Stimulated activated CD4-positive, alpha-beta T cell treated with anti-CD3 and anti-CD28 coated beads, Interleukin-12 subunit alpha, Interleukin-12 subunit beta, amount 100 ng/mL, for 48 hours (primary cell): Measurements from ENCODE around the gene AK5.
"Not testable (repeated sequence)": the region's sequence is repeated elsewhere in the genome, so short reads cannot be mapped to it uniquely, and the experiment has no call there.

Experiments used
- DNase-seq, 3 donors: peaks; one replicate each; pipeline ENCODE4 v3.0.0-alpha.2; 2020; ENCODE audit warnings: low read depth in 2 of 3, low spot score in 1 of 3

AK5 gene

DNA sequence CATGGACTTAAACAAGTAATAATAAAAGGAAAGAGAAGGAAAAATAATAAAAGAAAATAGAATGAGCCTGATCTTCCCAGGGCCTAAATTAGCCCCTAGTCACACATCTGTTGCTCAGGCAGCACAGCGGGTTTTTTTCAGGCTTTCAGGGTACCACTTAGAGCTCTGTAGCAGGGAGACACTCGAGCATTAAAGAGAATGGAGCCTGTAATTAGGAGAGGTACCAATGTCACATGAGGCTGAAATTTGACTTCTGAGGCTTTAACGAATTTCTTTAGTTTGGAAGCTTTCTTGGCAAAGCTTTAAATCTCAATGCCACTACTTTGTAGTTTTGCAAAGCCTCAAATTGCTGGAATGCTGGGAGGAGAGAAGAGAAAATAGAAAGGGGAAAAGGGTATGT lies 116.3 kb downstream of the AK5 start:
- DNase-seq, result no peak

DNA sequence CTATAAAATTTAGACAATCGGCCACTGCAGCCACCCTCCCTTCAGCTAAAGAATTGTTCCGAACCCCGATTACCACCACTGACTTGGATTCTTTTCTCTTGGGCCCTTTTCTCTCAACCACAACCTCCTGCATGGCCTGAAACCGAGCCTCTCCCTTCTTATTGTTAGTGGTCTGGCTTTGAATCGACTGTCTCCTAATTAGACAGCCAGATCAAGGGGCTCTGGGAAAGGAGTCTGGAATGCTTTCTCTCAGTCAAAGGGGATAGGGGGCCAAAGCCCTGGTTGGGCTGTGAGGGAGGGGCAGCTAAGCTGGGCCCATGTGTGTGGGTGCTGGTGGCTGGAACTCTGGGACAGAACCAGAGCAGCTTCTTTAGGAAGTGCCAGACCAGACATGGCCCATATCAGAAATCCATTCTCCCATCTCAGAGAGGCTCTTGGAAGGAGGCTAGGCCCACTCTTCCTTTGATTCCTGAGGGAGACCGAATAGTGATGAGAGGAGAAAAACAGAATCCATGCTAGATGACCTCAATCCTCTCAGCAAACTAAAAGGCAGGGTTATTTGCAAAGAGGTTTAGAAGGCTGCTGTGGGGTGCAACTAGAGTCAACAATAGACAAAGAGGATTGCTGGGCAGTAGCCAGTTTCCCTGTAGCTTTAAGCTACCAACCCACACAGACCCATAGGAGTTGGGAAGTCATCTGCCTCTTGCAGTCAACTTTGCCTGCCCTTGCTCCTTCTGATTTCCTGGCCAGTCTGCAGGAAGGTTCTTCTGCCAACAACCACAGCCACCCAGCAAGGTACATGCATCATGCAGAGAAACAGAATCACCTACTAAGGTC lies 117.6 kb downstream of the AK5 start:
- DNase-seq, result no peak

DNA sequence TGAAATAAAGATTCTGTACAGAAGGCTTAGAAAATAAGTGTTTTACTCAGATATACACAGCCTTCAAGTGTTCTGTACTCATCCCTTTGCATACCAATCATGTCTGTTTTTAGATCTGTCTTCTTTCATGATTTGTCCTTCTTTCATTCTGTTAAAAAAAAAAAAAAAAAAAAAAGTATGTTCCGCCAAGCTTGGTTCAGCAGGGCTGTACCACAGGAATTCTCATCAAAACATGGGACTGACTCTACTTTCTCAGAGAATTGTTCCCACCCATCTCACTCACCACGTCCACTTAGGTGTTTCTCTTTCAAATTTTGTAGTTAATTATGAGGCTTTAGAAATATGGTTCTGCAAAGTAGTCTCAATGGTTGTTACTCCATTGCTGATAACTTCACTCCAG lies 119.0 kb downstream of the AK5 start:
- no peak for DNase-seq

DNA sequence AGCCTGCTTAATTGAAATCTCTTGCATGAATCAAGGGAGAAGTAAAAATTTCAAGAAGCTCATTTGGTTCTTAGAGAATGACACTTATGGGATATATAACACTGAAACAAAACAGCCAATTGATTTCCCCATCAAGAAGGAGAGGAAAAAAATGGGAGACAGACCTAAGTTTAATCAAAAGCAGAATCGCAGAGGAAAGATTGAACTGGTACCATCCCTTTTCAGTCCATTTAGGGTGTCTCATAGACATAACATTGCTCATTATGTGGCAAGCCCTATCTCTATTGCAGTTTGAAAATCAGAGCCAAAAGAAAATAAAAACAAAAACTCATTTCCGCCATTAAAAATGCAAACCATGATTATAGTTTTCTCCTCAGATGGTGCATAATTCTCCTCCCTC lies 119.6 kb downstream of the AK5 start:
- DNase-seq, result no peak

DNA sequence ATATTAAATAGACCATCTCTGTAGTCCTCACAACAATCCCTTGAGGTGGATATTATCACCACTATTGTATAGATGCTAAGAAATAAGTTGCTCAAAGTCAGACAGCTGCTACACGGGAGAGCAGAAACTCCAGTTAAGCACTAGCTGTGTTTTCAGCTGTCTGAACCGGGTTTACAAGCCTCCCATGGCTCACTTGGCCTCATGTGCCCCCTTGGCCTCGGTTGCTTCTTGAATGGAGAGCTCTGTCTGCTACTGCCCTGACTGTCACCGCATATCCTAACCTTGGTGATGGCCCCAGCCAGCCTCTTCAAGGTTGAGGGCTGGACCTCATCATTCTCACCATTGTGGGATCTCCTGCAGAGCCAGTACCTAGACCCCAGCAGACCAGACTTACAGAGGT lies 123.4 kb downstream of the AK5 start:
- DNase-seq, result no peak

DNA sequence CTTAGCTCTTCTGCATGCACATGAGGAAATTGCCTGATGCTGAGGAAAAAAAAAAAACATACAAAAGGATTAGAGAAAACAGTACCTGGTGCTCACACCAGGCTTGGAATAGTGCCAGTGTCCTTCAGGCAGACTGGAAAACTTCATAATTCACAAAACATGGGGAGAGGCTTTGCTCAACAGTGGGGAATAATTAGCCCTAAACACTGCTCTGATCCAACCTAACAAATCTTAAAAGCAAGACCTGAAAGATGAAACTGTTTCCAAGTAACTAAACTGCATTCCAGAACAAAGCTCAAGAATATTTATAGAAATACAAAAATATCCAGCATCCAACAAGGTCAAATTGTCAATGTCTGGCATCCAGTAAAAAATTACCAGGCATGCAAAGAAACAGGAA lies 124.8 kb downstream of the AK5 start:
- DNase-seq, result no peak

DNA sequence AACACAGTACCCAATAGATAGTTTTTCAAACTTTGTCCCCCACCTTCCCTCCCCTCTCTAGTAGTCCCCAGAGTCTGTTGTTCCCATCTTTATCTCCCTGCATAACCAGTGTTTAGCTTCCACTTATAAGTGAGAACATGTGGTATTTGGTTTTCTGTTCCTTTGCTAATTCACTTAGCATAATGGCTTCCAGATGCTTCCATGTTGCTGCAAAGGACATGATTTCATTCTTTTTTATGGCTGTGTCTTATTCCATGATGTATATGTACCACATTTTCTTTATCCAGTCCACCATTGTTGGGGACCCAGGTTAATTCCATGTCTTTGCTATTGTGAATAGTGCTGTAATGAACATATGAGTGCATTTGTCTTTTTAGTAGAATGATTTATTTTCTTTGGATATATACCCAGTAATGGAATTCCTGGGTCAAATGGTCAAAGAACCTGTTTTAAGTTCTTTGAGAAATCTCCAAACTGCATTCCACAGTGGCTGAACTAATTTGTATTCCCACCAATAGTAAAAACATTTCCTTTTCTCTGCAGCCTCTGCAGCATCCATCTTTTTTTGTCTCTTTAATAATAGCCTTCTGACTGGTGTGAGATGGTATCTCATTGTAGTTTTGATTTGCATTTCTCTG lies 126.0 kb downstream of the AK5 start:
- DNase-seq, result no peak

DNA sequence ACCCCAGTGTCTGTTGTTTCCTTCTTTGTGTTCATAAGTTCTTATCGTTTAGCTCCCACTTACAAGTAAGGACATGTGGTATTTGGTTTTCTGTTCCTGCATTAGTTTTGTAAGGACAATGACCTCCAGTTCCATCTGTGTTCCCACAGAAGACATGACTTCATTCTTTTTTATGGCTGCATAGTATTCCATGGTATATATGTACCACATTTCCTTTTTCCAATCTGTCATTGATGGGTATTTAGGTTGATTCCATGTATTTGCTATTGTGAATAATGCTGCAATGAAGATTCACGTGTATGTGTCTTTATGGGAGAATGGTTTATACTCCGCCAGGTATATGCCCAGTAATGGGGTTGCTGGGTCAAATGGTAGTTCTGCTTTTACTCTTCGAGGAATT lies 127.1 kb downstream of the AK5 start:
- not testable (repeated sequence) for DNase-seq

DNA sequence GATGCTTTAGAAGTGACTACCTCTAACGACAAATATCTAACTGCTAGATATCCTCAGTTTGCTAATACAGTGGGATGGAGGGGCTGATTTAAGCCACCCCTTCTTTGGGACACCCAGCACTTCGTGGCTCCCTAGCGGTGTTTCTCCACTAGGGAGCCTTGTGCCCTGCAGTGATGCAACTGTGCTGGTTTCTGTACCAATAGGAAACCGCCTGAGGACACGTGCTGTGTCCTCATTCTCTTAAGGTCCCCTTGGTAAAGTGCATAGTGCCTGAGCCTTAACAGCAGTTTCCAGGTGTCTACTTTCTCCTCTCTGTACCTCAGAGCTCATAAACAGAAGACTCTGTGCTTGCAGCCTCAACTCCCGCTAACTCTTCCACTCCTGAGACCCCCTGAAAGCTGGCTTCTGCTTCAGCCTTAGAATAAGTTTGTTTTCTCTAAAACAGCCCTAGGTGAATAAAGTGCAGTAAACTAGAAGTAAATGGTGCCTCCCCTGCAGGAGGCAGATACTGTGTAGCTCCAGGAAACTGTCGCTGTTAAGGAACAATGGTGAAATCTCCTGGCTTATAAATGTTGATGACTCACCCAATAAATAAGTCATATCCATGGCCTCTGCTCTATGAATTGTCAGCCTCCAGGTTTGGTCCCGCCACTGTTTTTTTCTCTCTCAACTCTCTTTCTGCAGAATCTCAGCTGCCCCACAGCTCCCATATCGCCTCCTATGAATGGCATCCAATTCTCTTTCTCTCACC lies 130.4 kb downstream of the AK5 start:
- DNase-seq, result no peak

DNA sequence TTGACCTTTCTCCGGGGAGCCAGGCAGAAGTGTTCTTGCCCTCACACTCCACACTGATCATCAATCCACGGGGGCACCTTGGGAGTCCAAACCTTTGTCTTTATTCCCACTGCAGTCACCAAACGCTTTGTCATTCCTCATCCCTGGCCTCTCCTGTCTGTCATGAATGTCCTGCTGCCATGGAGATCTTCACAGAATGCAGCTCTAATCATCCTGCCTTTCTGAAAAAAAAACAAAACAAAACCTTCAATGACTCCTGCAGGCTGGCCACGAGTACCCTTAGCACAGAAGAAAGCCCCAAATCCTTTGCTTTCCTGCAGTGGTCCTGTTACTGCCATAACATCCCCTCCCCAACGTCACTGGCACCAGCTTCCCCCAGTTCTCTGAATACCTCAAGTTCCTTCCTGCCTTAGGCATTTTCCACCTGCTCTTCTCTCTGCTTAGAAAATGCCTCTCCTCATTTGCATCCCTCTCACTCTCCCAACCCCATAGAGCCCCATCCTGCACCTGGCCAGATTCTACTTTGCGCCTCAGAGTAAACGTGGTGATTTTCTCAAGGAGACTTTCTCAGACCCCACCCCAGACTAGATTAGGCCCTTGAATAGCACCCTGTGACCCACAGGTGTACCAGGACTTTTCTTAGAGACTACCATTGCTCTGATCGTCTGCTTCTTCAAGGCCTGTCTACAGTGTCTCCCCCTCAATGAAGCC lies 131.2 kb downstream of the AK5 start:
- no peak for DNase-seq

DNA sequence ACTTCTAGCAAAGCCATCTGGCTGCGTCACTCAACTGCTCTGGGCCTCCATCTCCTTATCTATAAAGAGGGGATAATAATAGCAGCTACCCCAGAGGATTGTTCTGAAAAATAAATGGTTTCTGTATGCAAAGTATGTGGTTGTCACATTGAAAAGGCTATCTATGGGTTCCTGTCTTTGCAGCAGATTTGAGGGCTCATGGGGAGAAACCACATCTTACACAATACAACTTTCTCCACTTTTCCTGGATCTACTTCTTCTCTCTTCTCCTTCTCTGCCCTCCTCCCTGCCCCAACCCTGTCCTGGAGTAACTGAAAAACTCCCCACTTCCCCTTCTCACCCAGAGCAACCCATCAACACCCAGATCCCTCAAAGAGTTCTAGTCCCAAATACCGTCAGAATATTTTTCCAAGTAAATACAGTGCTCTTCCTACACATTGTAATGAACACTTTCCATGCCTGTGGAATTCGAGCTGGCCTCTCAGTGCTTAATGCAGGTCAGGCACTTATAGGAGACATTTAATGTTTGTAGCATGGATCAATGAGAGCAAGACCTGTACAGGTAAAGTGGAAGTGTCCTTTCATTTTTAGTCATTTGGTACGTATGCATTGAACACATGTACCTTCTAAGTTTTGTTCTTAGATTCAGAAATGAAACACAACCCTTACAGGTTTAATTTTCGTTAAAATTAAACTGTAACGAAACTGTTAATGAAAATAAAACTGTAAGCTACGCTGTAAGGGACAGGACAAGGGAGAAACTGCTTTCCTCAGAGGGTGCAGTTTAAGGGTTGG lies 131.9 kb downstream of the AK5 start:
- no peak for DNase-seq

DNA sequence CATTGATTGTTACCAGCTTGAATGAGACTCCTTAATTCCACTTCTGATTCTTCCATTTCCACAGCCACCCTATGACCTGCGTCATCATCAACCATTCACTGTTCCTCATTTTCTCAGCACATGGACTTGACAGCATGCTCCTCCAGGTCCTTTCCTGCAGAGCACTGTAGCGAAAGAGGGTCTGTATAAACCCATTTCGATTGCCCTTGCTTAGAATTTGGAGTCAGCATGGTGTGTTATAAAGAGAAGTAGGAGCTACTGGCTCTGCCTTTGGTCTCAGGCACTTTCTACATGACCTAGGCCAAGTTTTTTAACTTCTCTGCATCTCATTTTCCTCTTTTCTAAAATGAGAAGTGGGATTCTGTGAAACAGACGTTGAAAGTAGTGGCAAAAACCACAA lies 133.8 kb downstream of the AK5 start:
- no peak for DNase-seq

DNA sequence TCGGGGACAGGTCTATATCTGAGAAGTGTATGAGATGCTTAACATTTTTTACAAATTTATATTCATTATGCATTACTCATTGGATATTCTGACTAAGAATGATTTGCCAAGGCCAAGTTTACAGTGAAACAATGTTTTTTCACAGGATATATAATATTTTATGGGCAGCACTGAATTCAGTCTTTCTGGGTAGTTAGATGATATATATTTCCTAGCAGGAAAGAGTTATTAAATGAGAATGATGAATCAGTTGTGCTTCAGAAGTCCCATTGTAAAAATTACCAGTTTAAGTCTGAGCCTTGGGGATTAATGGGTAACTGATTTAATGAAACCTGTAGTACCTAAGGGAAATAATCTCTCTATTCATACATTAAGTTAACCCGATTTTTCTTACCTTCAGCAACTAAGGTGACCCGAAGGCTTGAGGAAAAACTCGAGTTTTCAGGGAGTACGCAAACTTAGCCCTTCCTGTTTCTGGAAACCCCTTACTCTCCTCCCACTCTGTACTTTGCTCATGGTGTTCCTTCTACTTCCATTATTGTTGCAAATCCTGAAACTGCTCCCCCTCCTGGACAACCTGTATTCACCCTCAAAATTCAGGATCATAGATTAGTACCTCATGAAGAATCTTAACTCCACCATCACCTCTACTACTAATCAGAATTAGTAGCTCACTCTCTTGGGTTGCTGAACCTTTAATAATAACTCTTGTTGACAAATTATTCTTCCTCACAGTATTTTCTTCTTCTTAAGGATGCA lies 135.1 kb downstream of the AK5 start:
- DNase-seq, result no peak

DNA sequence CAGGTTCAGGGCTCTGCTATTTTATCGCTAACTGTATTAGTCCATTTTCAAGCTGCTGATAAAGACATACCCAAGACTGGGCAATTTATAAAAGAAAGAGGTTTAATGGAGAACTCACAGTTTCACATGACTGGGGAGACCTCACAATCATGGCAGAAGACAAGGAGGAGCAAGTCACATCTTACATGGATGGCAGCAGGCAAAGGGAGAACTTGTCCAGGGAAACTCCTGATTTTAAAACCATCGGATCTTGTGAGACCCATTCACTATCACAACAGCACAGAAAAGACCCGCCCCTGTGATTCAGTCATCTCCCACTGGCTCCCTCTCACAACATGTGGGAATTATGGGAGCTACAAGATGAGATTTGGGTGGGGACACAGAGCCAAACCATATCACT lies 136.2 kb downstream of the AK5 start:
- not testable (repeated sequence) for DNase-seq

DNA sequence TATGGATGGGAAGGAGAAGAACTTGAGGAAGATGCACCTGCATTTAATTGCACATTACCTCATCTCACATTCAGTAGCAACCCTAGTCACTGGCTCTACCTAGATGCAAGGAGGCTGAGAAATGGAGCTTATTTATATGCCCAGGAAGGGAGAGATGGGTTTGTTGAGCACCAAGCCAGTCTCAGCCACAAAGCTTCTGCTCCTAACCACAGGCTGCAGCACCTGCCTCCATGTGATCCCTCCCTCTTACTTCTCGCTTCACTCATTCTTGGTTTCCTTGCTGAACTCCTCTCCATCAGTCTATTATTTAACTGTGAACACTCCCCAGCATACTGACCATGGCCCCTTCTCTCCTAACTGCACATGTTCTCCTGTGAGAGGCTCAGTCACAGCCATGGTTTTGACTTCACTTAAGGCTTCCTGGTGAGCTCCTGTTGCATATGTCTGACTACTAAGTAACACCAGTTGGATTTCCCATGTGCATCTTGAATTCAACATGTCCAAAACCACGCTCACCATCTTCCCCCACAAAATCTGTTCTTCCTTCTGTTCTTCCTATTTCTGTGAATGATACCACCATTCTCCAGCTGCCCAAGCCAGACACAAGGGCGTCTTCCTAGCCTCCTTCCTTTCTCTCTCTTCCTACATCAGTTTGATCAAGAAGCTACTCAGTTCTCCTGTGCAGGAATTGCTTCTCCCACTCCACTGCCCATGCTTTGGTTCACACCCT lies 139.8 kb downstream of the AK5 start:
- no peak for DNase-seq

DNA sequence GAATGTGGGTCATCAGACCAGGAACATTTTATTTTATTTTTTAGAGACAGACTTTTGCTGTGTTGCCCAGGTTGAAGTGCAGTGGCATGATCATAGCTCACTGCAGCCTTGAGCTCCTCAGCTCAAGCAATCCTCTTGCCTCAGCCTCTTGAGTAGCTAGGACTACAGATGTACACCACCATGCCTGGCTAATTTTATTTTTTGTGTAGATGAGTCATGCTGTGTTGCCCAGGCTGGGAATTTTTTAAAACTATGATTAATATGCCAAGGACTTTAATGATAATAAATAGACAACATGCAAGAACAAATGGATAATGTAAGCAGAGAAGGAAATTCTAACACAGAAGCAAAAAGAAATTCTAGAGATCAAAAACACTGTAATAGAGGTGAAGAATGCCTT lies 142.4 kb downstream of the AK5 start:
- no peak for DNase-seq

DNA sequence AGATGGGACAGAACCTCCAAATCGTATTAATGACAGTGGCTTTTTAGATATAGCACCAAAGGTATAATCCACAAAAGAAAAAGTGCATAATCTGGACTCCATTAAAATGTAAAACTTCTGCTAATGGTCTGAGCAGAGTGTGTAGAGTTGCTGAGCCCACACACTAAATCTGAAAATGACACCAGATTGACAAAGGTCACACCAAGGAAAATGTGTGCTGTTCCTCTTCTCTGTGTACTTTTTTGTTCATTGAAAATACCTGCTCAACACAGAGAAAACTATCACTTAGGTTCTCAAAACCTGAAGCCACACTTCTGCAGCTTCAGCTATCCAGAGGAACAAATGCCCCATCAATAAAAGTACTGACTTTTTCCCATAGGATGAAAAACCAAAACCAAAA lies 146.2 kb downstream of the AK5 start:
- DNase-seq, result no peak

DNA sequence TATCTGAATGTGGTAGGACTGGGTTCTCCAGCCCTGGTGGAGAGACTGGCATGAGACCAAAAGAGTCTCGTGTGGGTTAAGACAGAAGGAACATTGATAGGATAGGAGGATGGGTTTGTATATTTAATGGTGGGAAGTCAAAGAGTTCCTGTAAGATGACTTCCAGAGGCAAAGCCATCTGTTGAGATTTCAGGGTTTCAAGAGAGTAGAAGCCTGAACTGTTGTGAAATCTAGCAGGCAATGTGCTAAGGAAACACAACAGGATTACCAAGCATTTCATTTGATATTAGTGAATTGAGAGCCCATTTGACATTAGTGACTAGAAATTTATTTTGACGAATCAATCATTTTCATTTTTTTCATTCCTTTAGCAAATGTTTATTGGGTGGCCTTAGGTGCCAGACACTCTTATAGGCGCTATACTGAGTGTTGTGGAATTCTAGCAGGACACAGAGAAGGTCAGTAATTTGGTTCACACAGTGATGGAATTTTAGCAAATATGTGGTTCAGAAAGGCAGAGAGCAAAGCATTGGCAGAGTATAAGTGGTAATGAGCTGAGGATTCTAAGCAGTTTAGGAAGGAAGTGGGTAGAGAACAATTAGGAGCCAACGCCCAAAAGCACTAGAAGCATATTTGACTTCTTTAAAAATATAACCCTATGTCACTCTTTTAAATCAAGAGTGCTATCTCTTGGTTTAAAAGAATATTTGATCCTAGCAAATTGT lies 149.3 kb downstream of the AK5 start:
- no peak for DNase-seq

DNA sequence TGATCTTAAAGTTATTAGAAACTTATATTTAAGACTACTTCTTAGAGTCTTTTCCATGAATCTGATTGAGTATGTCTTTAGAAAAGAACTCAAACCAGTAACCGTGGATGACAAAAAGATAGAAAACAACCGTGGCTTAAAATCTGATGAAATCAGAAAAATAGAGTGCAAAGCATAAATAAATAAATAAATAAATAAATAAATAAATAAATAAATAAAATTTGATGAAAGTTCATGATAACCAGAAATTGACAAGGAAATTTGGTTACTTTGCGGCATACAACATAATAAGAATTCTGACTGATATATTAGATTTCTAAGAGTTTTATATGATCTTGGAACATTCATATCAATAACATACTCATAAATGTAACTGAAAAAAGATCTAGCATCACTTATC lies 152.1 kb downstream of the AK5 start:
- no peak for DNase-seq
